ENCODE results near the gene PTPRR.
"Not testable (repeated sequence)": the region's sequence is repeated elsewhere in the genome, so short reads cannot be mapped to it uniquely, and the experiment has no call there.

PTPRR gene

DNA sequence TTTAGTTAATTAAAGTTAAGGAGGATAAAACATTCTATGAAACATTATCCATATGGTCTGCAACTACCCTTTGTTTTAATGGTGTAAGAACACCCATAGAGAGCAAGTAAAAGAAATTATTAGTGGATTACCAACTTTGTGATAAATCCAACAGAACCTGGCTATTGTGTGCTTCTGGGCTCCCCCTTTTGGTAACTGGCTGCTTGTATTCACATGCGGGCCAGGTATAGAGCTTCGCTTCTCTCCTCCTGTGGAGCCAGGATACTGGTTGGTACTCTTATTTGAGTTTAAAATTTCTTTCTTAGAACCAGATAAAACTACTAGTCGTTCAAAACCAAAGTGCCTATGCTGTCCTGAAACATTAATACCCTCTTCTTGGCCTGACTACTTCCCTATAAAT is 81.0 kb downstream of the PTPRR start:
- no peak for DNase-seq

DNA sequence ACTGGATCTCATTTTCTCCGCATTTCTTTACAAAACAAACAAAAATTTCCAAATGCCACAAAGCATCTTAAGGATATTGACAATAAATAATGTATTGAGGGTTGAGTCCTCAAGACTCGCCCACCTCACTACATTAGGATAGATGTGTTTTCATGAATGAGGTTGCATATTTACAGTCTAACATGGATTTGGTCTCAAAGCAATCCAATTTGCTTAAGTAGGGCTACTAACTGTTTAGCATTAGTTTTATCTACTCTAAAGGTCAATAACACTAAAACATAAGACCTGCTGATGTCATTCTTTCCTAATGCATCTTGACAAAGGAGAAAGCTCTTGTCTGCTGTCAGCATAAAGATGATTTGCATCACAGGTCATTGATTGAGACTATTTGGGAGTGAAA is 82.4 kb downstream of the PTPRR start:
- no peak for DNase-seq

DNA sequence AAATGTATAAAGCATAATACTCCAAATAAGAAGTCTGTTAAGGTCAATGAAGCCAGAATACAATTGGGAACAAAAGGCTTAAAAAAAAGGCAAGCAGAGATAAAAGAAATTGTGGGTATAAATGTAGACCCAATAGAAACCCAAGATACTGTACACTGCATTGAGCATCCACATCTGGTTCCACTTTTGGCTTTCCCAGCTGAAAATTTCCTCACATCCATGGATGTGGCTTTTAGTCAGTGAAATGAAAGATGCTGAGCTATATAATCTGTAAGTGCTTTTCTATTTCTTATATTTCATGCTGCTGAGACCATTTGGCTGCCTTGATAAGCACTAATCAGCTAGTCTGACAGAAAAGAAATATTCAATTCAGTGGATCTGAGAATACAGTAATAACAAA is 83.5 kb downstream of the PTPRR start:
- no peak for DNase-seq

DNA sequence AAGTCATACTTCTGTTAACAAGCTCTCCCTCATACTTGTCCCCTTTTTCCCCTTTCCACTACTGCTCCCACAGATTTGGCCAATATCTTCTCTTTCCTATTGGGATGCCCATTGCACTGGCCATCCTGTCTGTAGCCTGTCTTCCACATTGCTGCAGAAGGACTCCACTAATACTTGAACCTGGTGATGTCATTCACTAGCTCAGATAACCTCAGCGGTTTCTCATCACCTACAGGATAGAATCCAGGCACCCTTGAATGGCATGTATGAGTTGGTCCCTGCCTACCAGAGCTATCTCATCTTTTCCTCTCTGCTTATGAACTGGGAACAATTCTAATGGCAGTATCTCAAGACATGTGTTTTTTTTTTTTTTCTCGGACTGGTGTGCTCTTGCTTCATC is 84.6 kb downstream of the PTPRR start:
- no peak for DNase-seq

DNA sequence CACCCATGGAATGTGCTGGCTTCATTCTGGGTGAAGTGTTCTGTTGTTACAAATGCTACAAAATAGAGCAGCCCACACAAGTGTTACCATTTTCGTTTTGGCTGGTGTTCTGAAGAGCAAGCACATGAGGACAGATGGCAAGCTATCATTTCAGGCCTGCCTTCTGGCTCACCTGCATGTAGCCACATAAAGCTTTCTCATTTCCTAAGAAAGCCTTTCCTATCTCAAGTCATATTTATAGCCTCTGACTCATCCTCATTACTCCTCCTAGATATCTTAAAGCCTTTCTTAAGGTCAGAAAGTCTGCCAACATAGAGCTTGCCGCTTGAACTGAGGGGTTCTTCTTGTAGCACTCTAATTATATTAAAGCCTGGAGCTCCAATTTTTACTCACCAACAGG is 89.0 kb downstream of the PTPRR start:
- DNase-seq = no peak

DNA sequence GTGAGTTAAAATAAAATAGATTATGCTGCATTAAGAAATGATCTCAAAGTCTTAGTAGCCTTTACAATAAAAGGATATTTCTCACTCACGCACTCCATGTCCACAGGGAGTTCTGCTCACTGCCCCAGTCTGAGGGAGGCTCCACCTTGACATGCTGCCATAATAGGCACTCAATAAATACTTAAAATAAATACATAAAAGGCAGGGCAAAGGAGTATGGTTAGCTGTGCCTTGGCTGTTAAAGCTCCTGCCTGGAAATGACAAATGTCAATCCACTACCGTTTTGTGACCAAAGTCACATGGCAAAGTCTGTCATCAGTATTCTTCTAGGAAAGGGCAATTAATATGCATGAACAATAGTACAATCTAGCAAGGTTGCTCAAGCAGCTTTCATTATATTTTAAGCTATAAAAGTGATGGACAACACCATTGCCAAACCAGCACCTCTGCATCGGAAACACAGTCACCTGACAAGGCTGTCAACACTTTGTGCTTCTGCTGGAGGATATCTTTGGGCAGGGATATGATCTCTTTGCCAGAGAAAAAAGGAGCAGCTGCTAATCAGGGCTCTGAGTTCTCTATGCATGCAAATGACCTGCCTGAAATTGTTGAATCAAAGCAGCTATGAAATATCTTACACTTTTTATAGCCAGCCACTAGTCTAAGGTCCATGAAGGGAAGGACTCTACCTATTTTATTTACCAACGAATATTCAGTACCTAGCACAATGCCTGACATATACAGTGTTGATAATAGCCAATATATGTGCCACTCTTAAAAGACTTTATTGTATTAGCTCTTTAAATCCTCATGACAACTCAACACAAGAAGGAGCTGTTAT is 90.1 kb downstream of the PTPRR start:
- no peak for DNase-seq

DNA sequence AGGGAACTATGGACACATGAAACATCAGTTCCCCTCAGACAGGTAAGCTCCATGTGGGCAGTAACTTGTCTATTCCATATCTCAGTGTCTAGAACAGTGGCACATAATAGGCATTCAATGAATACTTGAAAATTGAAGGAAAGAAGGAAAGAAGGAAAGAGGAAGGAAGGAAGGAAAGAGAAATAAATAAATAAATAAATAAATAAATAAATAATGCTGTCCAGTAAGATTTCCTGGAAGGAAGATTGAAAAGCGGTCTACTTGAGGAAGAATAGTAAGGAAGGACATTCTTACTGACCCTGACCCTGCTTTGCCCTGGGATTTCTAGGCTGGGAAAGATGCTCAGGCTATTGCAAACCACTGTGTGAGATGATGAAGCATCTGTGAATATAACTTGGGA is 91.5 kb downstream of the PTPRR start:
- no peak for DNase-seq

DNA sequence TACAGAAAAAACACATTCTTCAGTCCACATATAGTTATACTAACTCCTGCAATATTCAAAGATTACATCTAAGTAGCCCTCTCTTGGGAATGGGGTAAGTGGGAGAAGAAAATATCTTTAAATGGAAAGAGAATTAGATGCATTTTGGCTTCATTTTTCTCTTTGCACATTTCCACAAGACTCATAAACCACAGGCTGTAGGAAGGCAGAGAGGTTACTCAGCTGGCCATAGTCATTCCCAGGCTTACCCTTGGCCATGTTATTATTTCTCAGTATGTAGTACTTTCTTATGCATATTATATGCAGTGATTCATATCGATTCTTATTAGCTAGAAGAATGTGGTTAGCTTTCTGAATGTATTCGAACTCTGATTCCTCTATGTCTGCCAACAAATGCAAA is 92.2 kb downstream of the PTPRR start:
- DNase-seq = no peak

DNA sequence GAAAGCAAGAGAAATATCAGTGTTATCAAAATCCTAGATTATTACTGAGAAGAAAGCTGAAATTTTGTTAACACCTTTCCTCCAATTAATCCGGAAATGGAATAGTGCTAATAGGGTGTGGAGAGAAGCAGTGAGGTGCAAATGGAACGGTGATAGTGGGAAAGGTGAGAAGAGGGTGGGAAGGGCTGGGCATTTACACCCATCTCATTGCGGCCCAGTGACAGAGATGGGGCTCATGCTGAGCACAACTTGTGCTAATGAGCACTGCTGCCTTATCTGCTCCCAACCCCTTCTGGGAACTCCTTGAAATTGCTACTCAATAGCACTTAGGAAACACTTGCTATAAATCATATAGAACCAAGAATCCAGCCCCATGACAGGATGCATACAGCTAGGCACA is 94.4 kb downstream of the PTPRR start:
- DNase-seq = no peak

DNA sequence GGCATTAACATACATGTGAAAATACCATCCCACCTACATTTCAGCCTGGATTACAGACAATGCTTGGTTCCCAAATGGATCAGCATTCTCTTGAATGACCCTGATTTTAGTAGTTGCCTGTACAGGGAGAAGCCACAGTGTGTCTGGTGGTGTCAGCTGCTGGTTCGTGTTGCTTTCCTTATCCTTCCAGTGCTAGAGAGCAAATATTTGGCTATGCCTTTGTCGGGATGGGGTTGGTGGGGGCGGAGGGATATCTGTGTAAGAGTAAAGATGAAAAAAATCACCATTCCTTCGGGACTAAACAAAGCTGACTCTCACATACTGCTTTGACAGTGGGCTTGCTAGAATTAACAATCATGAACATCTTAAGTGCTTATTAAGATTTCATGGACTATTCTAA is 96.0 kb downstream of the PTPRR start:
- DNase-seq = no peak

DNA sequence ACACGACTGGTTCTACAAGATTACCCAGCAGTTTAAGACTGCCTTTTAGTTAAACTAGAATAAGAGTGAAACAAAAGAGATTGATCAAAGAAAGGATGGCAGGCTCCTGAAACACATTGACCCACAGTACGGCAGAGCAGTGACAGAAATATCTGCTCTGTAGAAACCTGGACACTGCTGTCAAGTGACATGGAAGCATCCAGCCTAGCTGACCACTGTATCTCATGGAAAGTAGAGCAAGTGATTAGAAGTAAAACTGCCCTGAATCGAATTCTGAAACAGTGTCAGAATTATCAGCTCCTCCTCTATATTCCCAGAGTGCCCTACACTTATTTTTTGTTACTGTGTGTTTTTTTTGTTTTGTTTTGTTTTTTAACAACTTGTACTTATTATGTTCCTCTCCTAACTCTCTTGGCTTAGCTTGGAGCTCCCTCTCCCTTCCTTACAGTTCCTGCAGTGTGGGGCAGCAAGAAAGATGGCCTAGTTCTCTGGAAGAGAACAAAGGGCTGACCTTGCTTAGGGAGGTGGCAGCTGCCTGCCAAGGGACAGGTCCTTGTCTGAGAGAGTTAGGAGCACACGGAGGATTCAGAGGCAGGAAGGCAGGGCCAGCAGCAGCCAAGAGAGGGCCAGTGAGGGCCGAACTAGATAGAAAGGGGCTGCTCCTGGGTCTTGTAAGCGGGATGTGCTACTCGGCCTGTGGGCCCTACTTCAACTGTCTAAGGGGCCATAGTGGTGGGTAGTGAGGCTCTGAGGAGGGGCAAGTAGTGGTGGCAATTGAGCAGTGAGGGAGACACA is 97.2 kb downstream of the PTPRR start:
- DNase-seq = no peak

DNA sequence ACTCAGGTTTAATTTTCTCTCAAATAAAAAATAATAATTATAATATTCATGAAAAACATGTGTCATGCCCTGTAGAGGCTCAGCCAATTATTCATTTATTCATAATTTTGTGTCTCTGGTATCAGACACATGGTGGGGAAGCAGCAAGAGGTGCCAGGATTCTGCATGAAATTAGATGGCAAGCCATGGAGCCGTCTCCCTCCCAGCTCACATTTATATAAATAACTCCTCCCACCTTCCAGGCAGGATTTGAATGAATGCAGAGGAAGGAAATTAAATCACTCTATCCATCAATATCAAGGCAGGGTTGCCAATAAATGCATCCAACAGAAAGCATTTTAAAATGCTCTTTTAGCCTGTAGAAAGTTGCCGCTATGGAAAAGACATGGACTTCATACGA is 98.1 kb downstream of the PTPRR start:
- no peak for DNase-seq

DNA sequence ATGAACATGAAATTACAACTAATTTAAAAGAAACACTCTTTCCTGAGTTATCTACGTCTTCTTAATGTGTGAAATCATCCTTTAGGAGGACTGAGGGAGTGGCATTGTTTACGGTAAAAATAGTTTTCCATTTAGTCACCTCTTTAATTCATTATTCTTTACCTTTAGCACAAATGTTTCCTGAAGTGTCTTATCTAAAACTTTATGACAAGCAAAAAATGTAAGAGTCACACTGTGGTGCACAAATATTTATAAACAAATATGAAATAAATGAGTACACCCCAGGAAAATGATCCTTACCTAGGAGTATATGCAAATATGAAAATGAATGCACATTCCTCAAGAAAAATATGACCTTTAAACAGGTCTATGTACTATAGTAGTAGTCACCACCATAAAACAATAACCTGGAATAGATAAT is 104.6 kb downstream of the PTPRR start:
- no peak for DNase-seq

DNA sequence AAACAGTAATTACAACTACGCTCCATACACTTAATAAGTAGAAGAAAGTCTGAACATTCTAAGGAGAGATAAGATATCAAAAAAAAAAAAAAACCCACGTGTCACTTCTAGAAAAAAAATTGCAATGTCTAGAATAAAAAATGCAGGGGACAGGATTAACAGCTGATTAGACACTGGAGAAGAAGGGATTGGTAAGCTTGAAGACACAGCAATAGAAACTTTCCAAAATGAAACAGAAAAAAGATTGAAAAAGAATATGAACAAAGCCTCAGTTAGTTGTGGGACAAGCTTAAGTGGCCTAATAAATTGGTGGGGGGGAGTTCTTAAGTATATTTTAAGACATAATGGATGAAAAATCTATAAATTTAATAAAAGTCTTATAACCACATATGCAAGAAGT is 105.5 kb downstream of the PTPRR start:
- no peak for DNase-seq

DNA sequence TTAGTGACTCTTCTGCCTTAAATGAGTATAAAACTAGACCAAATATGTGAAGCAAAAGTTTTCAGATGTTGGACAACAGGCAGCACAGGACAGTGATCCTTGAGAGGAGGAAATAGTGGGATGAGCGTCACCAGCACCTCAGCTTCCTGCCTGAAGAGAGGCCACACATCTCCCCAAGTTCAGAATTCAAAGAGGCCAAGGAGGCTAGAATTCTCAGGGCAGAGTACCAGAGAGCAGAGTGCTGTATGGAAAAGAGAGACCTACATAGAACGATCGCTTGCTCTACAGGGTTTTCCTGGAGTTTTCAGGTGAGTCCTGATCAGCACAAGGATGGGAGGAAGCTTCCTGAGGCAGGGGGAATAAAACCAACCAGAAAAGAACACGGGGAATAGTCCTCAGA is 107.0 kb downstream of the PTPRR start:
- DNase-seq = no peak

DNA sequence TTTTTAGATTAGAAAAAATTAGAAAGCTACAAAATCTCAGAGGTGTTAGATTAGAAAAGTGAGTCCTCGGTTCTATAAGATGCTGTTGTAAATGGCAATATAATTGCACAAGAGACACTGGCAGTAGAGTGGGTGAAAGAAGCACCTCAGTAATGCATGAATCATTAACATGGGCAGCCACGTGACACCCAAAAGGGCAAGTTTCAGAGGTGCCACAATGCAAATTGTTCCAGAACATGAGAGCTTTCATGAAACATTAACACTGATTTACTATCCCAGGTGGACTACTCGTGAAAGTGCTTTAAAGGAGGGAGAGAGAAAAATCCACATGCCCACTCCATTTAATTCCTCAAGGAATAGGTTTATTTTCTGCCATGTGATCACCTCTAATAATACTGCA is 108.4 kb downstream of the PTPRR start:
- DNase-seq = no peak

DNA sequence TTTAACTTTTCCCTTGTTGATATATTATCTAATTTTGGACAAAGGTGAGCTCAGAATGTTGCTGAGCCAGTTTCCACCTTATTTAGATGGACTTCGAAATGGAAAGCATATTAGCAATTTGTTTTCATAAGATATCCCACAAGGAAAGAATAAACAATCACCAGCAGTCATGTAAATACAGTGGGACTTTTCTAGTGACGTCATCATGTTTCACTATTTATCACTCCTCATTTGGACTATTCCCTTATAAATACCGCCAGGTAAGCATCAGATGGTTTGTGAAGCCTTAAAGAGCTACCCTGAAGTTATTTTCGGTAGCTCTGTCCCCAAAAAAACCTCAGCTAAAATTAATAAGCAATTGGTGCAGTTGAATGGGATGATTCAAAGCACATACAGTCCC is 110.7 kb downstream of the PTPRR start:
- DNase-seq = no peak

DNA sequence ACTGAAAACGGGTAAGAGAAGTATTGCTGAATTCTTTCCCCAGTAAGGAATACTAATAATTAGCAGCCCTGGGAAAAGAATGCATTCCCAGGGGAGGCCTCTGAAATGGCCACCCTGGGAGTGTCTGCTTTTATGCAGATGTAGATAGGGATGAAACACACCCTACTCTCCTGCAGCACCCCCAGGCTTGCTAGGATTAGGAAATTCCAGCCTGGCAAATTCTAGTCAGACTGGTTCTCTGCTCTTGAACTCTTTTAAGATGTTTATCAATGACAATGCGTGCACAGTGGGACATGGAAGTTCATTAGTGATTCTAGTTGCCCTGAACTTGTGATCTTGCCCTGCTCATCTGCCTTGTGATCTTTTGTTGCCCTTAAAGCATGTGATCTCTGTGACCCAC is 112.5 kb downstream of the PTPRR start:
- not testable (repeated sequence) for DNase-seq

DNA sequence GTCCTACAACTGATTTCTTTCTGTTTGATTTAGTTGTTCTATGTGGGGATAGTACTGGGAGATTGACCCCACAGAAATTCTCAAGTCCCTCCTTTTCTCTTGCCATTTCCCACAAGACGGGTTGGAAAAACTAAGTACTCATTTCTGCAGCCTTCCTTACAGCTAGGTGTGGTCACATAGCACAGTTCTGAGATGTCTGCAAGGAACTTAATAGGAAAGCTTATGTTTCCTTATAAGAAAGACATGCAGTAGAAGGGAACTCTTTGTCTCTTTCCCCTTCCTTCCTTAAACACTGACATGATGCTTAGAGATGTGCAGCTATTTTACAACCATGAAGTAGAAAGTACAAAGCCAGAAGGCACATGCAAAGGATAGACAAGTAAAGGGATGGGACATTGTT is 113.7 kb downstream of the PTPRR start:
- DNase-seq = no peak

DNA sequence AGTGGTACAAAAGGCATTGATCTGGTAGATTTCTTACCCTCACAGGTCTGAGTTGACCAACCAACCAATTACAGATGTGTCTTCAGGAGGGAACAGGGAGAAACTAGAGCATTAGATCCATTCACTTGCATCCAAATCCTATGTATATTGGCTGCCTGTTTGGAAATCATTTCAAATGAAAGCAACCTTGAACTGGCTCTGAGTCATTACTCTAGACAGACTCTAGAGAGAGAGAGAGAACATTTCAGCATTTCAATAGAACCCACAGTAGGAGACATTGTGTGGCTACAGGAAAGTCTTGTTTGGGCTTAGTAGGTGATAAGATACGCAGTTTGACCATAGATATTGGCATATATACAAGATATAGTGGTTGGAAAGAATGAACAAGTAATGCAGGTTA is 114.5 kb downstream of the PTPRR start:
- no peak for DNase-seq

DNA sequence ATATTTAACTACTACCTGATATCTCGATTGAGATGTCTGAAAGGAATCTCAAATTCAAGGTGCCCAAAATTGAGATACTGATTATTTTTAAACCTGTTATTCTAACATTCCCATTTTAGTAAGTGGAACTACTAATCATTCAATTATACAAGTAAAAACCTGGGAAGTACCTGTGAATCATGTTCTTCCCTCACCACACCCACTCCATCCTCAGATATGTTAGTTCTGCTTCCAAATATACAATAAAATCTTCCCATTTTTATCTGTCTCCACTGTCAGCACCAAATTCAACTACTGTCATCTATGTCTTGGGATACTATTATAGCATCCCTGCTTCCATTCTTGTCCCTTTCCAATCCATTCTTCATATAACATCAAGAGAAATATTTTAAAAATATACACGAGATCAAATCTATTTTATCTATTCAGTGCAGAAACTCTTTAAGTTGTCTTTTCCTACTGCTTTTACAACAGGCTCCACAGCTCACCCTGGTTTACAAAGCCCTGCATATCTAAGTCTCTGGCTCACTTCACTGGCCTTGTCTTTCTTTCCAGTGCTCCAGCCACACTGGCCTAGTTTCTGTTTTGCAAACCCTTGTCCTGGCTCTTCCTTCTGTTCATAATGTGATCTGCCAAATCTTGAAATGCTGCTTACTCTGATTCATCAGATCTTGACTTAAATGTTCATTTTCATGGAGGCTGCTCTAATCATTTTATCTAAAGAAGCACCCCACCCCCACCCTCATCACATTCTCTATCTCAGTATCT is 122.3 kb downstream of the PTPRR start:
- DNase-seq = no peak

DNA sequence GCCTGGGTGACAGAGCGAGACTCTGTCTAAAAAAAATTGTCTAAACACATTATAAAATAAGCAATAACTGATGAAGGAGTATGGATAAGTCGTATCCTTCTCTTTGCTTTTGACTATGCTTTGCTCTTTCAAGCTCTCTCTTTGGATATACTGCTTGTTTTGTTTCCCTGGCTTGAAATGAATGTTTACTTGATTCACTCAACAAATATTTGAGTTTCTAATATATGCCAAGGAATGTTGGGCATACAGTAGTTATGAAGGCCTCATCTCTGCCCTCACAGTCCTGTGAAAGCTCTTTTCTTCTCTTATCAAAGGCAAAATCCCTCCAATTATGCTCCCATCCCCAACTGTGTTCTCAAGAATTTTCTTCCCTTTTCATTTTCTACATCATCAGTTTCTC is 123.5 kb downstream of the PTPRR start:
- no peak for DNase-seq

DNA sequence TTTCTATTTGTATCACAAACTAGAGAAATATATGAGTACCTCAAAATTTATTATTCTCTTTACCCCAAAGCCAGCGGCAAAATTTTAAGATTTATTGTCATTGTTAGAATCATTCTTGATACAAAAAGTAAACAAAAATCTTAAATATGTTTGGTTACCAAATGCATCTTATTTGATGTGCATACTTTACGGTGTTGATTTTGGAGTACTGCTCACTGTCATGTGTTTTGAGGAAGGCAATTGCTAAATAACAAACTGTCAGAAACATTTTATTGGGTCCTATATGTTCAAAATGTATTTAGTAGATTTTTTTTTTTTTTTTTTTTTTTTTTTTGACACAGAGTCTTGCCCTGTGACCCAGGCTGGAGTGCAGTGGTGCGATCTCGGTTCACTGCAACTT is 124.9 kb downstream of the PTPRR start:
- no peak for DNase-seq

DNA sequence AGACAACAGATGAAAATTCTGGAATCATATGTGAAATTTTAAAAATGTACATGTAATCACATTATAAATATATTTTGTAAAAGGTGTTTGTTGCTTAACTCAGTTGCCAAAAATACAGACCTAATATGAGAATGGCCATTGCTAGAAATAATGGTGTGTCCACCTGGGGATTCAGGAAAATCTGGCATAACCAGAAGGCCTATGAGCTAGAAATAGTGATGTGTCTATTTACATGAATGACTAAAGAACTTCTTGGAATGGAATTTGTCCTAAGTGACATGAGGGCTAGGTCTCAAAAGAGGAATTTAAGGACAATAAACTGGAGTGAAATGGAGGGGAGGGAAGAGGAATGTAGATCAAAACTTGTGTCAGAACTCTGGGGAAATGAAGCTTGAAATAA is 126.4 kb downstream of the PTPRR start:
- no peak for DNase-seq

Data from stimulated activated CD4-positive, alpha-beta T cell treated with anti-CD3 and anti-CD28 coated beads, Interleukin-4, amount 100 ng/mL, for 4 hours (primary cell).